OCI-LY7 (cell line): Measurements from ENCODE around the gene CRTAP. TPM values are rescaled to one million over a fixed set of nuclear protein-coding genes. Genes with fewer than 3 reads are reported as not detected.
"Not testable (repeated sequence)": the region's sequence is repeated elsewhere in the genome, so short reads cannot be mapped to it uniquely, and the experiment has no call there.

Experiments used
- BruUV-seq: library from RNA; stranded (reverse); fragments of 400-500 nt; replicated peaks from 2 replicates; lab custom pipeline; 2021; lab: Mats Ljungman, UMichigan
- CTCF ChIA-PET: fragments of 300-600 bp; sonication (Branson Sonifier 250); formaldehyde crosslinking; loops from one replicate; lab custom pipeline; 2022; ENCODE audit warnings: antibody characterized with exemption; ENCODE audit not compliant: unreplicated experiment; lab: Charles Lee
- POLR2A ChIA-PET: fragments of 300-600 bp; sonication (Branson Sonifier 250); formaldehyde crosslinking; loops from one replicate; lab custom pipeline; 2022; ENCODE audit warnings: antibody characterized with exemption; lab: Charles Lee
- DNase-seq: peaks from one replicate; pipeline ENCODE4 v3.0.0-alpha.2; 2015; ENCODE audit warnings: low spot score
- H2AFZ ChIP-seq: fragments of 200-600 bp; sonication (generic), shearing (Covaris generic); 2 replicates; pipeline ENCODE4 v1.6.1; 2014; ENCODE audit warnings: mild to moderate bottlenecking, antibody characterized with exemption, low read length, moderate library complexity
- H3K27ac ChIP-seq: fragments of 200-600 bp; sonication (generic); 2 replicates; pipeline ENCODE4 v1.5.1; 2014; ENCODE audit warnings: mixed run types, low read depth, mild to moderate bottlenecking, moderate library complexity, low read length, inconsistent platforms; ENCODE audit not compliant: poor library complexity, severe bottlenecking
- H3K36me3 ChIP-seq: fragments of 200-600 bp; sonication (generic); 2 replicates; pipeline ENCODE4 v1.6.1; 2014; ENCODE audit warnings: mild to moderate bottlenecking, antibody characterized with exemption, low read length, moderate library complexity, mixed read lengths; ENCODE audit not compliant: insufficient read depth
- H3K4me1 ChIP-seq: fragments of 200-600 bp; sonication (generic); 2 replicates; pipeline ENCODE4 v1.5.1; 2014; ENCODE audit warnings: mild to moderate bottlenecking, low read length; ENCODE audit not compliant: insufficient read depth, poor library complexity, severe bottlenecking
- H3K4me2 ChIP-seq: fragments of 200-600 bp; sonication (generic); 2 replicates; pipeline ENCODE4 v1.6.1; 2014; ENCODE audit warnings: mild to moderate bottlenecking, low read length
- H3K4me3 ChIP-seq: fragments of 200-600 bp; sonication (generic); 2 replicates; pipeline ENCODE4 v1.5.1; 2014; ENCODE audit warnings: mild to moderate bottlenecking, low read depth, low read length; ENCODE audit not compliant: poor library complexity, severe bottlenecking
- H3K79me2 ChIP-seq: fragments of 200-600 bp; sonication (generic); 2 replicates; pipeline ENCODE4 v1.6.1; 2016; ENCODE audit warnings: low read depth, mild to moderate bottlenecking, low read length, moderate library complexity, mixed read lengths; ENCODE audit not compliant: insufficient read depth
- H3K9me2 ChIP-seq: fragments of 200-600 bp; sonication (generic); 2 replicates; pipeline ENCODE4 v1.6.1; 2016; ENCODE audit warnings: mild to moderate bottlenecking, low read length, mixed read lengths; ENCODE audit not compliant: insufficient read depth
- H3K9me3 ChIP-seq: fragments of 200-600 bp; sonication (generic); 2 replicates; pipeline ENCODE4 v1.6.1; 2014; ENCODE audit warnings: mild to moderate bottlenecking, mixed run types, low read length, mixed read lengths
- H4K20me1 ChIP-seq: fragments of 200-600 bp; sonication (generic); 2 replicates; pipeline ENCODE4 v1.6.1; 2014; ENCODE audit warnings: mild to moderate bottlenecking, antibody characterized with exemption, low read length, moderate library complexity, mixed read lengths; ENCODE audit not compliant: insufficient read depth
- EZH2phosphoT487 ChIP-seq: fragments of 200-600 bp; sonication (generic); IDR thresholded peaks from 2 replicates; pipeline ENCODE4 v1.6.1; 2018; ENCODE audit warnings: low read depth, borderline replicate concordance, mild to moderate bottlenecking, mixed run types, antibody characterized with exemption, low read length, moderate library complexity, mixed read lengths
- intact Hi-C: fragments of 100-400 bp; cut with micrococcal nuclease; formaldehyde crosslinking; loops from one replicate; pipeline ENCODE4 v1.10.0; 2022; ENCODE audit not compliant: unreplicated experiment
- total RNA-seq, 2 experiments: library from RNA; depleted of rRNA in 1 of 2; stranded (reverse); fragments of >200 nt in 1 of 2; shearing (Covaris generic) in 1 of 2; gene quantifications; 2 replicates each; pipeline ENCODE4 v1.2.3, GENCODE V29; 2014 to 2022
- TF ChIP-seq, protein P1 (sequence below): fragments of 200-600 bp; sonication (generic); conservative IDR thresholded peaks from 2 replicates; pipeline ENCODE4 v1.5.1; 2014; ENCODE audit warnings: mild to moderate bottlenecking, antibody characterized with exemption, low read length, moderate library complexity, mixed read lengths

Gene CRTAP
- total RNA-seq, 2 experiments from 2014 or later: 19.2 to 53.7 TPM

DNA sequence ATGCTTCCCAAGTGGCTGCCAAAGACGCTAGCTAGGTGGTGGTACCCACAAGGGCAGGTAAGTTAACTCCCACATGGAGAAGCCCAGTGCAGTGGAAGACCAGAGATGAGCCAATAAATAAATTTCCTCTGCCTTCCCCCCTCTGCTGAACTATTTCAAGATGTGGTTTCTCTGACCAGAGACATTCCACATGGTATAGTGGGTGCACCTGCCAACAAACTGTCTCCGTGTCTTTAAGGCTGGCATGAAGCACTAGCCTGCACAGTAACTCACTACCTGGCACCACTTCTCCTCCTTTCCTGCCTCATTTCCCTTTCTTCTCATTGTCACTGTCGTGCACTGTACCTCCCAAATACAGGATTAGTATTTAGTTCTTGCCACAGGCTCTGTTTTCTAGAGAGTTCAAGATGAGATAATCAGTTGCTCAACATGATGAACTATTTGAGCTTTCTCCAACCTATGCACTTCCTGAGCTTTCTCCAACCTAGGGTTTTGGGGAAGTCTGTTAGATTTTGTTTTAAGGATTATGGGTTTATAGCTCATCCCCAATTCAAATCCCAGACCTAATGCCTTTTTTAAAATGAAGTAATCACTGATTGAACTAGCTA, 8.4 kb upstream of the CRTAP start:
- Histone ChIP-seq H4K20me1 (no peaks in the 10 kb centered on the region), H3K27ac (no peak overlapping the region), H3K4me3 (no peak overlapping the region), H3K4me1 (no peaks in the 10 kb centered on the region), H3K4me2 (no peak overlapping the region), H3K9me3 (no peaks in the 10 kb centered on the region), H3K9me2 (no peaks in the 10 kb centered on the region), H2AFZ (no peak overlapping the region), H3K79me2 (no peaks in the 10 kb centered on the region), H3K36me3 (no peaks in the 10 kb centered on the region)
- intact Hi-C loops: no loop called here
- BruUV-seq: no TSS peak
- ChIA-PET CTCF (no interaction called here), POLR2A (interaction anchor here (0.6 to 1.9 kb wide), 3 partner anchors 8 to 99 kb away, joined by 3 to 6 read pairs (median 4); partner anchors contain the start of gene CRTAP)
- TF ChIP-seq EZH2phosphoT487: no peak
- TF ChIP-seq, protein P1, sequence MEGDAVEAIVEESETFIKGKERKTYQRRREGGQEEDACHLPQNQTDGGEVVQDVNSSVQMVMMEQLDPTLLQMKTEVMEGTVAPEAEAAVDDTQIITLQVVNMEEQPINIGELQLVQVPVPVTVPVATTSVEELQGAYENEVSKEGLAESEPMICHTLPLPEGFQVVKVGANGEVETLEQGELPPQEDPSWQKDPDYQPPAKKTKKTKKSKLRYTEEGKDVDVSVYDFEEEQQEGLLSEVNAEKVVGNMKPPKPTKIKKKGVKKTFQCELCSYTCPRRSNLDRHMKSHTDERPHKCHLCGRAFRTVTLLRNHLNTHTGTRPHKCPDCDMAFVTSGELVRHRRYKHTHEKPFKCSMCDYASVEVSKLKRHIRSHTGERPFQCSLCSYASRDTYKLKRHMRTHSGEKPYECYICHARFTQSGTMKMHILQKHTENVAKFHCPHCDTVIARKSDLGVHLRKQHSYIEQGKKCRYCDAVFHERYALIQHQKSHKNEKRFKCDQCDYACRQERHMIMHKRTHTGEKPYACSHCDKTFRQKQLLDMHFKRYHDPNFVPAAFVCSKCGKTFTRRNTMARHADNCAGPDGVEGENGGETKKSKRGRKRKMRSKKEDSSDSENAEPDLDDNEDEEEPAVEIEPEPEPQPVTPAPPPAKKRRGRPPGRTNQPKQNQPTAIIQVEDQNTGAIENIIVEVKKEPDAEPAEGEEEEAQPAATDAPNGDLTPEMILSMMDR: no peak
- no peak for DNase-seq

DNA sequence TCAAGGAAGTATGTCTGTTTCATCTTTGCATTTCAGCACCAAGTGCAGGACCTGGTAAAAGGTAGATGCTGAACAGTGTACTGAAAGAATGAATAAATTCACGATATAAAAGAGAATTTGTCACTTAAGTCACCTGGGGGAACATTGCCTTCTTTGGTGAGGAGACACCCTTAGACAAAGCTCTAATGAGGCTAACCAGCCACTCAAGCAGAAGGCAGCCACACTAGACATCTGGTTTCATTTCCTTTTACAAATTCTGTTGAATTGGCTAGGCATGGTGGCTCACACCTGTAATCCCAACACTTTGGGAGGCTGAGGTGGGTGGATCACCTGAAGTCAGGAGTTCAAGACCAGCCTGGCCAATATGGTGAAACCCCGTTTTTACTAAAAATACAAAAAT, 7.0 kb upstream of the CRTAP start:
- POLR2A ChIA-PET: not testable (repeated sequence)

DNA sequence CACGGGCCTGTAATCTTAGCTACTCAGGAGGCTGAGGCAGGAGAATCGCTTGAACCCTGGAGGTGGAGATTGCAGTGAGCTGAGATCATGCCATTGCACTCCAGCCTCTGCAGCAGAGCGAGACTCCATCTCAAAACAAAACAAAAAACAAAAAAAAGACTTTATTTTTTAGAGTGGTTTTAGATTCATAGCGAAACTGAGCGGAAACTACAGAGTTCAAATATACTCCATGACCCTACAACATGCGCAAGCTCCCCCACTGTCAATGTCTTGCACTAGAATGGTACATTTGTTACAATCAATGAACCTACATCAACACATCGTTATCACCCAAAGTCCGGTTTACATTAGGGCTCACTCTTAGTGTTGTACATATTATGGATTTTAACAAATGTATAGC, 2.2 kb upstream of the CRTAP start:
- POLR2A ChIA-PET: interaction anchor here (0.6 to 0.8 kb wide), 4 partner anchors 9 to 578 kb away, joined by 3 to 5 read pairs (median 3); partner anchors contain the start of genes GLB1 and TMPPE
- H3K9me2 ChIP-seq: no peaks in the 10 kb centered on the region

More for the DNA sequence above, 7.0 kb upstream of the CRTAP start:
- H3K36me3 ChIP-seq, H3K27ac ChIP-seq, H2AFZ ChIP-seq, H4K20me1 ChIP-seq, H3K4me3 ChIP-seq, H3K9me2 ChIP-seq, H3K9me3 ChIP-seq, H3K4me1 ChIP-seq, BruUV-seq, intact Hi-C loops, CTCF ChIA-PET, H3K4me2 ChIP-seq, H3K79me2 ChIP-seq: not testable (repeated sequence)
- peak; percentile 22 for DNase-seq

More for the DNA sequence above, 2.2 kb upstream of the CRTAP start:
- Histone ChIP-seq H2AFZ (no peak overlapping the region), H3K4me3 (no peak overlapping the region), H3K79me2 (peaks cover 15% of the 10 kb centered on the region; the same call in 1 of the 2 replicates), H3K9me3 (peaks cover 6% of the 10 kb centered on the region; the same call in 1 of the 2 replicates), H3K27ac (no peak overlapping the region), H3K4me2 (no peak overlapping the region), H4K20me1 (no peaks in the 10 kb centered on the region), H3K36me3 (no peaks in the 10 kb centered on the region), H3K4me1 (peaks cover 31% of the 10 kb centered on the region)
- TF ChIP-seq, protein P1: no peak
- BruUV-seq: no TSS peak
- CTCF ChIA-PET: no interaction called here
- intact Hi-C loops: loop anchor here (10.0 kb wide), 1 partner anchor 683 kb away; the partner anchor contains the start of gene PDCD6IP
- no peak for DNase-seq
